GM06990 (cell line): ENCODE measurements around the gene GRPEL2.

ENCODE experiments used
- DNase-seq: peaks from one replicate; pipeline ENCODE4 v3.0.0-alpha.2; 2011; ENCODE audit not compliant: insufficient read length; ENCODE audit errors: extremely low read depth
- H3K27me3 ChIP-seq: replicated peaks from 2 replicates; pipeline ENCODE4 v1.6.0; 2011; ENCODE audit warnings: low read length; ENCODE audit not compliant: control insufficient read depth, insufficient read depth
- H3K36me3 ChIP-seq: 2 replicates; pipeline ENCODE4 v1.5.1; 2011; ENCODE audit warnings: low read length; ENCODE audit not compliant: control insufficient read depth, insufficient read depth
- H3K4me3 ChIP-seq: replicated peaks from 2 replicates; pipeline ENCODE4 v1.5.1; 2011; ENCODE audit warnings: low read depth, mild to moderate bottlenecking, control low read depth, low read length
- TF ChIP-seq, protein P1 (sequence below): IDR thresholded peaks from 2 replicates; pipeline ENCODE4 v1.5.1; 2011; ENCODE audit warnings: low read length, control low read depth, mild to moderate bottlenecking, inconsistent platforms; ENCODE audit not compliant: insufficient read depth, poor library complexity, severe bottlenecking

The GRPEL2 gene

GRCh38 chr5:149365418-149365817 lies 20.1 kb downstream of the GRPEL2 start:
- Histone ChIP-seq H3K4me3 (no peak overlapping the region), H3K36me3 (peaks cover 3% of the 10 kb centered on the region), H3K27me3 (no peaks in the 10 kb centered on the region)
- TF ChIP-seq, protein P1, sequence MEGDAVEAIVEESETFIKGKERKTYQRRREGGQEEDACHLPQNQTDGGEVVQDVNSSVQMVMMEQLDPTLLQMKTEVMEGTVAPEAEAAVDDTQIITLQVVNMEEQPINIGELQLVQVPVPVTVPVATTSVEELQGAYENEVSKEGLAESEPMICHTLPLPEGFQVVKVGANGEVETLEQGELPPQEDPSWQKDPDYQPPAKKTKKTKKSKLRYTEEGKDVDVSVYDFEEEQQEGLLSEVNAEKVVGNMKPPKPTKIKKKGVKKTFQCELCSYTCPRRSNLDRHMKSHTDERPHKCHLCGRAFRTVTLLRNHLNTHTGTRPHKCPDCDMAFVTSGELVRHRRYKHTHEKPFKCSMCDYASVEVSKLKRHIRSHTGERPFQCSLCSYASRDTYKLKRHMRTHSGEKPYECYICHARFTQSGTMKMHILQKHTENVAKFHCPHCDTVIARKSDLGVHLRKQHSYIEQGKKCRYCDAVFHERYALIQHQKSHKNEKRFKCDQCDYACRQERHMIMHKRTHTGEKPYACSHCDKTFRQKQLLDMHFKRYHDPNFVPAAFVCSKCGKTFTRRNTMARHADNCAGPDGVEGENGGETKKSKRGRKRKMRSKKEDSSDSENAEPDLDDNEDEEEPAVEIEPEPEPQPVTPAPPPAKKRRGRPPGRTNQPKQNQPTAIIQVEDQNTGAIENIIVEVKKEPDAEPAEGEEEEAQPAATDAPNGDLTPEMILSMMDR, result no peak
- no peak for DNase-seq

- Histone ChIP-seq H3K27me3 (no peaks in the 10 kb centered on the region), H3K4me3 (no peak overlapping the region), H3K36me3 (peaks cover 3% of the 10 kb centered on the region)
- no peak for DNase-seq
- TF ChIP-seq, protein P1, result no peak
Measured at GRCh38 chr5:149366169-149366729, 20.9 kb downstream of the GRPEL2 start.

- TF ChIP-seq, protein P1, result peak; percentile 91
- Histone ChIP-seq H3K4me3 (no peak overlapping the region), H3K36me3 (peaks cover 3% of the 10 kb centered on the region), H3K27me3 (no peaks in the 10 kb centered on the region)
- peak; percentile 38 for DNase-seq
Measured at GRCh38 chr5:149367249-149367971, 22.1 kb downstream of the GRPEL2 start.

DNA sequence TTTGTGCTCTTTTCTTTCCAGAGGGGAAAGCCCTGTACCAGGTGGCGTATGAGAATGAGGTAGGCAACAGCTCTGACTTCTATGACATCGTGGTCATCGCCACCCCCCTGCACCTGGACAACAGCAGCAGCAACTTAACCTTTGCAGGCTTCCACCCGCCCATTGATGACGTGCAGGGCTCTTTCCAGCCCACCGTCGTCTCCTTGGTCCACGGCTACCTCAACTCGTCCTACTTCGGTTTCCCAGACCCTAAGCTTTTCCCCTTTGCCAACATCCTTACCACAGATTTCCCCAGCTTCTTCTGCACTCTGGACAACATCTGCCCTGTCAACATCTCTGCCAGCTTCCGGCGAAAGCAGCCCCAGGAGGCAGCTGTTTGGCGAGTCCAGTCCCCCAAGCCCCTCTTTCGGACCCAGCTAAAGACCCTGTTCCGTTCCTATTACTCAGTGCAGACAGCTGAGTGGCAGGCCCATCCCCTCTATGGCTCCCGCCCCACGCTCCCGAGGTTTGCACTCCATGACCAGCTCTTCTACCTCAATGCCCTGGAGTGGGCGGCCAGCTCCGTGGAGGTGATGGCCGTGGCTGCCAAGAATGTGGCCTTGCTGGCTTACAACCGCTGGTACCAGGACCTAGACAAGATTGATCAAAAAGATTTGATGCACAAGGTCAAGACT lies 22.8 kb downstream of the GRPEL2 start:
- H3K36me3 ChIP-seq, result peaks cover 3% of the 10 kb centered on the region
- TF ChIP-seq, protein P1, result no peak

GRCh38 chr5:149370878-149371277 lies 25.6 kb downstream of the GRPEL2 start:
- Histone ChIP-seq H3K36me3 (no peaks in the 10 kb centered on the region; the same call in none of the 2 replicates), H3K4me3 (no peak overlapping the region), H3K27me3 (no peaks in the 10 kb centered on the region)
- no peak for DNase-seq
- TF ChIP-seq, protein P1, result no peak

More for the DNA sequence above, 22.8 kb downstream of the GRPEL2 start:
- DNase-seq, result no peak
- Histone ChIP-seq H3K4me3 (no peak overlapping the region), H3K27me3 (no peaks in the 10 kb centered on the region)
